ENCODE measurements around the gene PDAP1. TPM values are rescaled to one million over a fixed set of nuclear protein-coding genes. Genes with fewer than 3 reads are reported as not detected.

The PDAP1 gene
- polyA plus RNA-seq, 1 of the 3 experiments (the other 2 are of a cell fraction) = 389 TPM

GRCh38 chr7:99404977-99405320 is 3.4 kb downstream of the PDAP1 start:
- Histone ChIP-seq H3K9ac (no peak overlapping the region), H4K20me1 (ENCODE audit: insufficient read depth) (peaks cover 55% of the 10 kb centered on the region), H3K9me3 (no peaks in the 10 kb centered on the region), H3F3A (replicated peaks; ENCODE audit: insufficient read depth) (peaks cover 21% of the 10 kb centered on the region), H3K36me3 (replicated peaks in 1 of 2; ENCODE audit: control insufficient read depth in 1 of 2, insufficient read depth in 2 of 2, low read length in 1 of 2) (peaks cover 36 to 47% of the 10 kb centered on the region in 2 experiments), H3K4me1 (ENCODE audit: control insufficient read depth in 1 of 2, insufficient read depth in 2 of 2, low read depth in 1 of 2, low read length in 1 of 2) (peaks cover 11 to 22% of the 10 kb centered on the region in 2 experiments), H2AFZ (ENCODE audit: low read depth) (no peak overlapping the region), H3K79me2 (ENCODE audit: insufficient read depth) (peaks cover 88% of the 10 kb centered on the region), H3K27ac (ENCODE audit: low read depth in 2 of 2, low read length in 1 of 2) (no peak overlapping the region), H3K4me2 (no peak overlapping the region), H3K4me3 (ENCODE audit: low read depth in 2 of 2, low read length in 1 of 2) (no peak overlapping the region), H3K9me2 (no peaks in the 10 kb centered on the region), H3K27me3 (ENCODE audit: insufficient read depth) (no peaks in the 10 kb centered on the region)
- no peak for DNase-seq
- TF ChIP-seq USF1 (IDR thresholded peaks at IDR 0.05; ENCODE audit: borderline replicate concordance, low read depth) = no peak
- TF ChIP-seq NRF1 (IDR thresholded peaks at IDR 0.05; ENCODE audit: low read depth, low read length) = no peak
- no peak for TF ChIP-seq TCF12 (IDR thresholded peaks at IDR 0.05)
- no peak for TF ChIP-seq POLR2AphosphoS5 (IDR thresholded peaks at IDR 0.05; ENCODE audit: low read depth, low read length)
- no peak for TF ChIP-seq ELF1 (IDR thresholded peaks at IDR 0.05)
- no peak for TF ChIP-seq TEAD4 (IDR thresholded peaks at IDR 0.05; ENCODE audit: borderline replicate concordance, insufficient read depth)
- no peak for TF ChIP-seq RFX5 (IDR thresholded peaks at IDR 0.05; ENCODE audit: low read length)
- TF ChIP-seq RCOR1 (IDR thresholded peaks at IDR 0.05; ENCODE audit: low read length) = no peak
- TF ChIP-seq FOXJ3 (CRISPR knock-in tag; IDR thresholded peaks at IDR 0.05) = no peak
- TF ChIP-seq MAX (IDR thresholded peaks at IDR 0.05; ENCODE audit: low read depth) = no peak
- TF ChIP-seq CTCF (IDR thresholded peaks at IDR 0.05) = no peak
- no peak for TF ChIP-seq YY1 (IDR thresholded peaks at IDR 0.05; ENCODE audit: low read depth)
- TF ChIP-seq RAD21 (IDR thresholded peaks at IDR 0.05; ENCODE audit: low read length) = no peak
- no peak for TF ChIP-seq FOSL2 (IDR thresholded peaks at IDR 0.05; ENCODE audit: borderline replicate concordance, low read depth)
- no peak for TF ChIP-seq GABPA (IDR thresholded peaks at IDR 0.05; ENCODE audit: low read depth)
- ChIA-PET CTCF (interaction anchor here (1.2 kb wide), 1 partner anchor 40 kb away, joined by 3 read pairs; no protein-coding TSS in a partner anchor), POLR2A (interaction anchor here (0.6 to 5.2 kb wide), 2 partner anchors 8 to 18 kb away, joined by 4 to 102 read pairs; no protein-coding TSS in a partner anchor)
- 94% methylated on average over 10 of the region's 10 CpGs for WGBS (ENCODE audit: low lambda C conversion rate)

GRCh38 chr7:99404235-99404976 is 4.0 kb downstream of the PDAP1 start:
- no peaks in the 10 kb centered on the region for H3K27me3 ChIP-seq (ENCODE audit: insufficient read depth)
- ChIA-PET POLR2A (interaction anchor here (3.1 to 5.2 kb wide), 2 partner anchors 8 to 11 kb away, joined by 25 to 102 read pairs; no protein-coding TSS in a partner anchor), CTCF (interaction anchor here (1.1 to 1.2 kb wide), 2 partner anchors 39 to 40 kb away, joined by 3 to 5 read pairs; no protein-coding TSS in a partner anchor)
- no peak overlapping the region for H2AFZ ChIP-seq (ENCODE audit: low read depth)
- H3K4me2 ChIP-seq = no peak overlapping the region
- no peaks in the 10 kb centered on the region for H3K9me3 ChIP-seq
- peaks cover 21% of the 10 kb centered on the region for H3F3A ChIP-seq (replicated peaks; ENCODE audit: insufficient read depth)
- no peak for DNase-seq
- H3K36me3 ChIP-seq (replicated peaks in 1 of 2; ENCODE audit: control insufficient read depth in 1 of 2, insufficient read depth in 2 of 2, low read length in 1 of 2) = peaks cover 41 to 48% of the 10 kb centered on the region in 2 experiments
- TF ChIP-seq JUND (IDR thresholded peaks at IDR 0.05) (no peak), NFIC (IDR thresholded peaks at IDR 0.05; ENCODE audit: borderline replicate concordance) (no peak), EP300 (IDR thresholded peaks at IDR 0.05; ENCODE audit: borderline replicate concordance in 1 of 2, low read depth in 1 of 2, low read length in 1 of 2) (no peak), USF1 (IDR thresholded peaks at IDR 0.05; ENCODE audit: borderline replicate concordance, low read depth) (no peak), FOXJ3 (CRISPR knock-in tag; IDR thresholded peaks at IDR 0.05) (no peak), RAD21 (IDR thresholded peaks at IDR 0.05; ENCODE audit: low read length) (no peak), MXI1 (IDR thresholded peaks at IDR 0.05; ENCODE audit: low read depth, low read length) (no peak), MEF2A (IDR thresholded peaks at IDR 0.05; ENCODE audit: borderline replicate concordance, low read depth) (no peak), POLR2AphosphoS5 (IDR thresholded peaks at IDR 0.05; ENCODE audit: low read depth, low read length) (no peak), YY1 (IDR thresholded peaks at IDR 0.05; ENCODE audit: low read depth) (no peak), RXRA (IDR thresholded peaks at IDR 0.05; ENCODE audit: borderline replicate concordance, low read depth) (no peak), RCOR1 (IDR thresholded peaks at IDR 0.05; ENCODE audit: low read length) (no peak), FOXM1 (IDR thresholded peaks at IDR 0.05; ENCODE audit: low read depth) (no peak), TCF12 (IDR thresholded peaks at IDR 0.05) (no peak), SIN3A (IDR thresholded peaks at IDR 0.05; ENCODE audit: borderline replicate concordance, low read depth, low read length) (no peak), FOSL2 (IDR thresholded peaks at IDR 0.05; ENCODE audit: borderline replicate concordance, low read depth) (no peak), PBX3 (IDR thresholded peaks at IDR 0.05) (no peak)
- peaks cover 9 to 19% of the 10 kb centered on the region in 2 experiments; a peak in 3 of 4 replicates for H3K4me1 ChIP-seq (ENCODE audit: control insufficient read depth in 1 of 2, insufficient read depth in 2 of 2, low read depth in 1 of 2, low read length in 1 of 2)
- H3K27ac ChIP-seq (ENCODE audit: low read depth in 2 of 2, low read length in 1 of 2) = no peak overlapping the region
- H3K4me3 ChIP-seq (ENCODE audit: low read depth in 2 of 2, low read length in 1 of 2) = no peak overlapping the region
- H3K9ac ChIP-seq = no peak overlapping the region
- 84% methylated on average over 13 of the region's 18 CpGs for WGBS (ENCODE audit: low lambda C conversion rate)
- no peaks in the 10 kb centered on the region for H3K9me2 ChIP-seq
- peaks cover 58% of the 10 kb centered on the region for H4K20me1 ChIP-seq (ENCODE audit: insufficient read depth)
- peaks cover 82% of the 10 kb centered on the region for H3K79me2 ChIP-seq (ENCODE audit: insufficient read depth)

Data from SK-N-SH (cell line).